Mononuclear cell (primary cell): ENCODE data around the gene MED20. TPM values are rescaled to one million over a fixed set of nuclear protein-coding genes. Genes with fewer than 3 reads are reported as not detected.

Experiments
- H3K27me3 ChIP-seq: 2 replicates; pipeline ENCODE4 v1.6.0; 2011; ENCODE audit warnings: low read length, control low read depth; ENCODE audit not compliant: insufficient read depth
- H3K4me1 ChIP-seq: 2 replicates; pipeline ENCODE4 v1.5.1; 2011; ENCODE audit warnings: mild to moderate bottlenecking, low read length, control low read depth; ENCODE audit not compliant: insufficient read depth
- H3K4me3 ChIP-seq: 2 replicates; pipeline ENCODE4 v1.5.1; 2011; ENCODE audit warnings: mild to moderate bottlenecking, low read length, moderate library complexity
- H3K9me3 ChIP-seq: 2 replicates; pipeline ENCODE4 v1.5.1; 2011; ENCODE audit warnings: low read depth, mild to moderate bottlenecking, control low read depth, low read length
- total RNA-seq: library from RNA; depleted of rRNA; stranded (reverse); fragments of >200 nt; gene quantifications from one replicate; pipeline ENCODE4 v1.2.3, GENCODE V29; 2012

The MED20 gene
- total RNA-seq, 1 donor: 2.5 TPM

- peak overlapping the region; percentile 87 for H3K4me3 ChIP-seq
- no peaks in the 10 kb centered on the region for H3K27me3 ChIP-seq
- H3K9me3 ChIP-seq: no peaks in the 10 kb centered on the region
- peaks cover 27% of the 10 kb centered on the region for H3K4me1 ChIP-seq
Observed at GRCh38 chr6:41896281-41896680, 24.7 kb downstream of the MED20 start.

GRCh38 chr6:41895300-41896233 is 25.4 kb downstream of the MED20 start, which contains the start of gene USP49:
Gene USP49, minus strand, starts transcription at chr6:41895375. Its CDS starts 88,392 bp downstream, at chr6:41806983.
- Histone ChIP-seq H3K4me1 (peaks cover 27% of the 10 kb centered on the region), H3K4me3 (peak within 1 kb of the TSS; percentile 87), H3K9me3 (no peaks in the 10 kb centered on the region), H3K27me3 (no peaks in the 10 kb centered on the region)

GRCh38 chr6:41894366-41895299 is 26.3 kb downstream of the MED20 start:
- no peaks in the 10 kb centered on the region for H3K9me3 ChIP-seq
- peaks cover 22% of the 10 kb centered on the region for H3K4me1 ChIP-seq
- H3K4me3 ChIP-seq: peak overlapping the region; percentile 38
- H3K27me3 ChIP-seq: no peaks in the 10 kb centered on the region

DNA sequence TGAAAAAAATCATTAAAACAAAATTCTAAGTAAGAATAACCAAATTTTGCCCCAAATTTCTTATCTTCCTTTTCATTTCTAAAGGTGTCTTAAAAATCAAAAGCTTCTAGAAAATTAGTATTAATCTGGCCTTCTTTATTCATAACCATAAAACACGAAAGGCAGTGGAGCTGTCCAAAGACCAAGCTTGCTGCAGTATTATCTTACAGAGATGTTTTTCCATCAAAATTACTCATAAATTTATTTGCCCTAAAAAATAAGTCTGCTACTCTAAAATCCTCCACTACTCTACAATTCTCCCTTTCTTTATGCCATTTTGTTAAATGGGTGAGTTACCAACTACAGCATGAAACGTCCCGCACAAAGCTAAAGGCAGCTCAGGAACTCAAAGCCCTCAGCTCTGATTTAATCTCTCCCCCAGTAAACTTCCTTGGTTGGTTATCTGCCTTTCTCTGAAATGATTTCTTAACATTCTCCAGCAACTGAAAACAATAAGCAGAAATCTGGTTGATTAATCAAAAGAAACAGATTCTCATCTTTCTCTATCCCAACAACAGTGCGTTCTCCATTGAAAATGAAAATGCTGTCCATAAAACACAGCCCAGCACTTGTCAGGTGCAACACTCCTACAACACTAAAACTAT is 27.9 kb downstream of the MED20 start:
- Histone ChIP-seq H3K4me3 (no peak overlapping the region), H3K9me3 (no peaks in the 10 kb centered on the region)

DNA sequence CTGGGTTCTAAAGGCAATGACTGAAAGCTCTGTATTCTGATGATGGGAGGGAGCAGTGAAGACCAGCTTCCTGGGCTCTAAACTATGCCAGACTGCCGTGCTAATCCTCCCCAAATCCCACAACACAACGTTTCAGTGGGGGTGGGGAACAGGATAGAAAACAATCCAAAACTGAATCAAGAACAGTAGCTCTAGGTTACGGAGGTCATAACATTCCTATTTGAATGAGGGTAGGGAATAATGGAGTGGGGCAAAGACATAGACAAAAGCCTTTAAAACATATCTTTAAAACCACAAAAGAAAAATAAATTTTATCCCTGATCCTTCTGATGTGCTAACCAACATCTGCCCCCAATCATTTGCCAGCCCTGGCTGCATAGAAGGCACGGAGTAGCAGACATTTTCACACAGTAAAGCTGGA is 33.6 kb downstream of the MED20 start:
- H3K27me3 ChIP-seq: no peaks in the 10 kb centered on the region
- H3K9me3 ChIP-seq: no peaks in the 10 kb centered on the region
- no peaks in the 10 kb centered on the region for H3K4me1 ChIP-seq
- no peak overlapping the region for H3K4me3 ChIP-seq

More for the DNA sequence above, 27.9 kb downstream of the MED20 start:
- H3K27me3 ChIP-seq: no peaks in the 10 kb centered on the region
- peaks cover 22% of the 10 kb centered on the region for H3K4me1 ChIP-seq

- Histone ChIP-seq H3K27me3 (no peaks in the 10 kb centered on the region), H3K4me1 (no peaks in the 10 kb centered on the region), H3K9me3 (no peaks in the 10 kb centered on the region), H3K4me3 (no peak overlapping the region)
Observed at GRCh38 chr6:41885930-41886329, 35.0 kb downstream of the MED20 start.

GRCh38 chr6:41884957-41885356 is 36.0 kb downstream of the MED20 start:
- H3K27me3 ChIP-seq: no peaks in the 10 kb centered on the region
- no peaks in the 10 kb centered on the region for H3K9me3 ChIP-seq
- no peaks in the 10 kb centered on the region for H3K4me1 ChIP-seq
- no peak overlapping the region for H3K4me3 ChIP-seq

DNA sequence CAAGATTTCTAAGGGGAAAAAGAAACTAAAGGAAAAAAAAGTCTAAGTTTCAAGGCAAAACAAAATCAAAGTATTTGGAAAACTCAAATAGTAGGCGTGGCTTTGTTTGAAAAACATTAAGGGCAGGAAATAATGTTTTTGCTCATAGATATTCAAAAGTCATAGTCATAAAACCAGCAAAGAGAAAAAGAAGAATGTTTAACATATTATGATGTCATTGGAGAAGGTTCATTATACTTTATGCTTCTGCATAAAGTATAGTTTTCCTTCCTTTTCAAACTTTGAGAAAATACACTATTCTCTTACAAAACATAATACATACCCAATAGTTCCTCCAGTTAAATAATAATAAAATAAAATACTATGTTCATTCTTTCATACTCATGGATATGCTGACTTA is 39.4 kb downstream of the MED20 start:
- Histone ChIP-seq H3K27me3 (no peaks in the 10 kb centered on the region), H3K9me3 (no peaks in the 10 kb centered on the region), H3K4me3 (no peak overlapping the region), H3K4me1 (no peaks in the 10 kb centered on the region)

DNA sequence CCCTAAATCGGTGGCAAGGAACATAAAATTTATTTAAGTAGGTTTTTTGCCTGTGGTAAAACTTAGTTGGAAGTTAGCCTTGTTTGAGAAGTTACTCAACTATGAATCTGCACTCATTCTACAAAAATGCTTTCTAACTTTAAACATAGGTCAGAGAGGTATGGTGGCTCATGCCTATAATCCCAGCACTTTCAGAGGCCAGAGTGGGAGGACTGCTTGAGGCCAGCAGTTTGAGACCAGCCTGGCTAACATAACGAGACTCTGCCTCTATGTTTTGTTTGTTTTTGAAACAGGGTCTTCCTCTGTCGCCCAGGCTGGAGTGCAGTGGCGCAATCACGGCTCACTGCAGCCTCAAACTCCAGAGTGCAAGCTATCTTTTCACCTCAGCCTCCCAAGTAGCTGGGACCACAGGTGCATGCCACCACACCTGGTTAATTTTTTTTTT is 42.0 kb downstream of the MED20 start:
- no peak overlapping the region for H3K4me3 ChIP-seq
- H3K4me1 ChIP-seq: no peaks in the 10 kb centered on the region
- no peaks in the 10 kb centered on the region for H3K9me3 ChIP-seq
- no peaks in the 10 kb centered on the region for H3K27me3 ChIP-seq

DNA sequence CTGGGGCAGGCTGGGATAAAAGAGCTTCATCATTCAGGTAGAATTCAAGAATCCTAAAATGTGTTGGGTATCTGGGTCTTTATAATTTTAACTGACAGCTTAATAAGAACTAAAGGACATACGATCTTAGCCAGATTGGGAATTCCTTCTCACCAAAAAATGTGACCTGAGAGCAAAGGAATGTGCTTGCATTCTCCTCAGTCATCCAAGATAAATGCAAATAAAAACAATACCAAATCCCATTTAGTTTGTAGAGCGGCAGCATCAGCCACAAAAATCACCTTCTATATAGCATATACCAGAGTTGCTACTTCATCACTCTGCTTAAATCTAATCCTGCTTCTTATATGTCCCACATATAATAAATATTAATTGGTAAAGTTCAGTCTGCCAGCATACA is 42.7 kb downstream of the MED20 start:
- no peak overlapping the region for H3K4me3 ChIP-seq
- H3K4me1 ChIP-seq: no peaks in the 10 kb centered on the region
- no peaks in the 10 kb centered on the region for H3K27me3 ChIP-seq
- H3K9me3 ChIP-seq: no peaks in the 10 kb centered on the region

DNA sequence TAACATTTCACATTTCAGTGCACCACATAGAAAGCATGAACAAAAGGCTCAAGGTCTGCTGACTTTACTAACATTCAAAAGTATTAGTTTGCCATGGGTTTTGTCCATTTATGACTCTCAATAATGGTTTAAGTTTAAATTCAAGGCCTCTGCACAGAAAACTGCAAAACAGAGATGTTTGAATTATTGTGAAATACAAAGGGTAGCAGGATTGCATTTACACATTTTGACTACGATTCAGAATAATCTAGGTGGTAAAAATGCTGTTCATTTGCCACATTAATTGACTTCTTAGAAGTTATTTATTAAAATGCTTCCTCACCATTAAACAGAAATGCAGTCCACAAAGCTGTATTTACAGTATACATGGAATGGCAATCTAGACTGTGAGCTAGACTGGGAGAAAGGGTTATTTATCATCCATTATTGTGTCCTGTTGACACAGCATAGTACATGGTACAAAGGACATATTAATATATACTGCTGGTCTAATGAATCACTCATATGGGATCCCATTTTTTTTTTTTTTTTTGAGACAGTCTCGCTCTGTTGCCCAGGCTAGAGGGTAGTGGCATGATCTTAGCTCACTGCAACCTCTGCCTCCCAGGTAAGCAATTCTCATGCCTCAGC is 43.8 kb downstream of the MED20 start:
- H3K9me3 ChIP-seq: no peaks in the 10 kb centered on the region
- H3K27me3 ChIP-seq: no peaks in the 10 kb centered on the region
- no peak overlapping the region for H3K4me3 ChIP-seq
- H3K4me1 ChIP-seq: peaks cover 2% of the 10 kb centered on the region

- no peak overlapping the region for H3K4me3 ChIP-seq
- peaks cover 3% of the 10 kb centered on the region for H3K4me1 ChIP-seq
- H3K9me3 ChIP-seq: no peaks in the 10 kb centered on the region
- no peaks in the 10 kb centered on the region for H3K27me3 ChIP-seq
Observed at GRCh38 chr6:41874741-41875140, 46.2 kb downstream of the MED20 start.

DNA sequence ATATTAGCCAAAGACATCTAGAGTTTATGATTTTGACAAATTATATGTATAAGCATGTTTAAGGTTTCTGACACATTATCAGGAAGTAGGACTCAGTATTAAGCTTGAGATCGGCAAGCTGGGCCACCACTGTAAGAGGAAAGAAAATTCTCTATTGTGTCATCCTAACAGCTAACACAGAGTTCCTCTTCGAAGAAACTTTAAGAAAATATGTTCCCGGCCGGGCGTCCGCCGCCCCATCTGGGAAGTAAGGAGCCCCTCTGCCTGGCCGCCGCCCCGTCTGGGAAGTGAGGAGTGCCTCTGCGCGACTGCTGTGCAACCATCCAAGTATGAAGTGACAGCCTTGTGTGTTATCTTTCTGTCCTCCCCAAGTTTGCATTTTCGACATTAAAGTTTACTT is 48.8 kb downstream of the MED20 start:
- Histone ChIP-seq H3K27me3 (no peaks in the 10 kb centered on the region), H3K9me3 (no peaks in the 10 kb centered on the region), H3K4me1 (peaks cover 3% of the 10 kb centered on the region), H3K4me3 (no peak overlapping the region)

DNA sequence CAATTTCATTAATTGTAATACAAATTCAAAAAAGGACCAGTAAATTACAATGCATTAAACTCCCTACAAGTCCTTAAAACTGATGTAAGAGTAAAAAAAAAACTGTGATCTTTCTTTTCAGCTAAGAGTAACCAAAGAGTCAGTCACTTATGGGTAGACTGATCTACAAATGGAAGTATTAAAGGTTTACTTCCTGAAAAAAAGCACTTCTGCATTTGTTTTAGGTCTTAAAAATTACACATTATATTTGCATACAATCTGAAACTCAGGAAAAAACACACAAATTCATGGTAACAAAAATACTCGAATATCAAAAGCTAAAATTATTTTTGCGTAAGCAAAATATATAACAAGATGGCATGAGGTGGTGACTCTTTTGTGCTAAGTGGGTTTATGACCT is 49.2 kb downstream of the MED20 start:
- H3K4me3 ChIP-seq: no peak overlapping the region
- peaks cover 3% of the 10 kb centered on the region for H3K4me1 ChIP-seq
- H3K9me3 ChIP-seq: no peaks in the 10 kb centered on the region
- H3K27me3 ChIP-seq: no peaks in the 10 kb centered on the region
